ENCODE measurements around the gene CRACR2B. TPM values are rescaled to one million over a fixed set of nuclear protein-coding genes. Genes with fewer than 3 reads are reported as not detected.

Gene CRACR2B
- total and polyA plus RNA-seq, 2 of the 13 experiments (the other 11 are each of a cell fraction or from before 2014, with no cell fraction given), result 14.9 to 21.0 TPM

GRCh38 chr11:818396-819128, 9.2 kb upstream of the CRACR2B start, which contains the start of gene PNPLA2 (continued):
- TF ChIP-seq PLSCR1 (CRISPR knock-in tag; IDR thresholded peaks at IDR 0.05; ENCODE audit: borderline replicate concordance) (no peak), FOXO4 (CRISPR knock-in tag; conservative IDR thresholded peaks at IDR 0.05) (0 out of 2 replicates have a peak, but pooled peaks have one; percentile 79), BHLHE40 (IDR thresholded peaks at IDR 0.05; ENCODE audit: low read length) (no peak), PAXIP1 (CRISPR knock-in tag; conservative IDR thresholded peaks at IDR 0.05) (peak; percentile 25; the same call in 1 of the 2 replicates), DRAP1 (CRISPR knock-in tag; IDR thresholded peaks at IDR 0.05) (peak; percentile 18; the same call in 1 of the 2 replicates), HES4 (CRISPR knock-in tag; IDR thresholded peaks at IDR 0.05; ENCODE audit: borderline replicate concordance) (no peak), SP5 (CRISPR knock-in tag; IDR thresholded peaks at IDR 0.05; ENCODE audit: borderline replicate concordance, low read depth) (0 out of 2 replicates have a peak, but pooled peaks have one; percentile 49), ARNTL (CRISPR knock-in tag; IDR thresholded peaks at IDR 0.05) (no peak), ZNF256 (CRISPR knock-in tag; conservative IDR thresholded peaks at IDR 0.05) (0 out of 2 replicates have a peak, but pooled peaks have one; percentile 16), JUN (CRISPR knock-in tag; IDR thresholded peaks at IDR 0.05) (peak; percentile 88; the same call in 1 of the 2 replicates), JUND (CRISPR knock-in tag; IDR thresholded peaks at IDR 0.05) (peak; percentile 81), ZBTB40 (IDR thresholded peaks at IDR 0.05) (no peak), ZBTB40 (CRISPR knock-in tag; IDR thresholded peaks at IDR 0.05) (peak; percentile 73)

Data from HepG2 (cell line).